HCT116 (cell line): ENCODE data around the gene CHRDL1.

Source experiments
- EZH2 ChIP-seq: fragments of 200-600 bp; sonication (generic); IDR thresholded peaks from 2 replicates; pipeline ENCODE4 v1.6.1; 2017; ENCODE audit warnings: antibody characterized with exemption, mixed run types
- FOSL1 ChIP-seq: IDR thresholded peaks from 2 replicates; pipeline ENCODE4 v1.6.1; 2012; ENCODE audit warnings: low read depth
- JUND ChIP-seq: IDR thresholded peaks from 2 replicates; pipeline ENCODE4 v1.6.1; 2012
- POLR2A ChIP-seq: IDR thresholded peaks from 2 replicates; pipeline ENCODE4 v1.7.0; 2011; ENCODE audit warnings: borderline replicate concordance; ENCODE audit not compliant: insufficient read depth, insufficient read length; ENCODE audit errors: extremely low read depth
- POLR2AphosphoS5 ChIP-seq: IDR thresholded peaks from 2 replicates; pipeline ENCODE4 v1.6.1; 2011; ENCODE audit warnings: mild to moderate bottlenecking, low read depth, low read length, moderate library complexity
- REST ChIP-seq: IDR thresholded peaks from 2 replicates; pipeline ENCODE4 v1.6.1; 2012; ENCODE audit warnings: low read depth
- SIN3A ChIP-seq: IDR thresholded peaks from 2 replicates; pipeline ENCODE4 v1.6.1; 2012; ENCODE audit warnings: low read depth
- SRF ChIP-seq: IDR thresholded peaks from 2 replicates; pipeline ENCODE4 v1.6.1; 2012; ENCODE audit warnings: low read depth
- TCF7L2 ChIP-seq: IDR thresholded peaks from 2 replicates; pipeline ENCODE4 v1.7.0; 2011; ENCODE audit warnings: borderline replicate concordance, inconsistent platforms; ENCODE audit not compliant: insufficient read depth, insufficient read length; ENCODE audit errors: extremely low read depth
- ZNF274 ChIP-seq: fragments of 200-500 bp; sonication (Bioruptor generic); IDR thresholded peaks from 2 replicates; pipeline ENCODE4 v1.6.1; 2014; ENCODE audit warnings: mild to moderate bottlenecking, low read depth, low read length, inconsistent platforms
- TF ChIP-seq, protein P1 (sequence below), 3 experiments: fragments of 200-600 bp in 1 of 3; sonication (generic) in 1 of 3; IDR thresholded peaks in 2 of 3; conservative IDR thresholded peaks in 1 of 3; 2 replicates each; pipeline ENCODE4 v1.5.1; 2012 to 2017; ENCODE audit warnings: low read depth in 2 of 3, low read length in 2 of 3, antibody characterized with exemption in 1 of 3, borderline replicate concordance in 1 of 3, control low read depth in 1 of 3, mild to moderate bottlenecking in 1 of 3, mixed read lengths in 1 of 3, mixed run types in 1 of 3, moderate library complexity in 1 of 3; ENCODE audit not compliant: insufficient read depth in 1 of 3
- TF ChIP-seq, protein P2 (sequence below): IDR thresholded peaks from 2 replicates; pipeline ENCODE4 v1.6.1; 2012

GRCh38 chrX:110667706-110668105, 127.9 kb downstream of the CHRDL1 start:
- TF ChIP-seq TCF7L2 (no peak), SIN3A (no peak), EZH2 (no peak), REST (no peak), POLR2A (no peak), FOSL1 (no peak), ZNF274 (no peak), SRF (no peak), JUND (no peak), POLR2AphosphoS5 (no peak)
- TF ChIP-seq, protein P1, sequence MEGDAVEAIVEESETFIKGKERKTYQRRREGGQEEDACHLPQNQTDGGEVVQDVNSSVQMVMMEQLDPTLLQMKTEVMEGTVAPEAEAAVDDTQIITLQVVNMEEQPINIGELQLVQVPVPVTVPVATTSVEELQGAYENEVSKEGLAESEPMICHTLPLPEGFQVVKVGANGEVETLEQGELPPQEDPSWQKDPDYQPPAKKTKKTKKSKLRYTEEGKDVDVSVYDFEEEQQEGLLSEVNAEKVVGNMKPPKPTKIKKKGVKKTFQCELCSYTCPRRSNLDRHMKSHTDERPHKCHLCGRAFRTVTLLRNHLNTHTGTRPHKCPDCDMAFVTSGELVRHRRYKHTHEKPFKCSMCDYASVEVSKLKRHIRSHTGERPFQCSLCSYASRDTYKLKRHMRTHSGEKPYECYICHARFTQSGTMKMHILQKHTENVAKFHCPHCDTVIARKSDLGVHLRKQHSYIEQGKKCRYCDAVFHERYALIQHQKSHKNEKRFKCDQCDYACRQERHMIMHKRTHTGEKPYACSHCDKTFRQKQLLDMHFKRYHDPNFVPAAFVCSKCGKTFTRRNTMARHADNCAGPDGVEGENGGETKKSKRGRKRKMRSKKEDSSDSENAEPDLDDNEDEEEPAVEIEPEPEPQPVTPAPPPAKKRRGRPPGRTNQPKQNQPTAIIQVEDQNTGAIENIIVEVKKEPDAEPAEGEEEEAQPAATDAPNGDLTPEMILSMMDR (IDR thresholded peaks at IDR 0.05 in 2 of 3, conservative IDR thresholded peaks at IDR 0.05 in 1 of 3; ENCODE audit: borderline replicate concordance in 1 of 3, insufficient read depth in 1 of 3, low read depth in 2 of 3, low read length in 2 of 3) = no peak
- TF ChIP-seq, protein P2, sequence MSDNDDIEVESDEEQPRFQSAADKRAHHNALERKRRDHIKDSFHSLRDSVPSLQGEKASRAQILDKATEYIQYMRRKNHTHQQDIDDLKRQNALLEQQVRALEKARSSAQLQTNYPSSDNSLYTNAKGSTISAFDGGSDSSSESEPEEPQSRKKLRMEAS = no peak
